Tibial nerve (tissue), 4 donors: Measurements from ENCODE around the gene CACNG7.

ENCODE experiments used
- CTCF ChIP-seq, 5 experiments: fragments of 200-600 bp in 3 of 5; fragments of 450-650 bp in 2 of 5; sonication (generic) in 3 of 5; IDR thresholded peaks; one replicate each; pipeline ENCODE4 v1.5.1; 2016 to 2019; ENCODE audit warnings: antibody characterized with exemption in 5 of 5, mild to moderate bottlenecking in 3 of 5, moderate library complexity in 2 of 5
- EP300 ChIP-seq, 2 donors: sonication (generic); formaldehyde crosslinking; IDR thresholded peaks; one replicate each; pipeline ENCODE4 v1.6.1; 2017; ENCODE audit warnings: antibody characterized with exemption in 2 of 2, mild to moderate bottlenecking in 1 of 2

GRCh38 chr19:53898166-53898565 is 10.9 kb upstream of the CACNG7 start:
- TF ChIP-seq CTCF (IDR thresholded peaks at IDR 0.05): no peak
- TF ChIP-seq EP300 (IDR thresholded peaks at IDR 0.05): no peak
